ENCODE measurements around the gene TERF2IP.

DNA sequence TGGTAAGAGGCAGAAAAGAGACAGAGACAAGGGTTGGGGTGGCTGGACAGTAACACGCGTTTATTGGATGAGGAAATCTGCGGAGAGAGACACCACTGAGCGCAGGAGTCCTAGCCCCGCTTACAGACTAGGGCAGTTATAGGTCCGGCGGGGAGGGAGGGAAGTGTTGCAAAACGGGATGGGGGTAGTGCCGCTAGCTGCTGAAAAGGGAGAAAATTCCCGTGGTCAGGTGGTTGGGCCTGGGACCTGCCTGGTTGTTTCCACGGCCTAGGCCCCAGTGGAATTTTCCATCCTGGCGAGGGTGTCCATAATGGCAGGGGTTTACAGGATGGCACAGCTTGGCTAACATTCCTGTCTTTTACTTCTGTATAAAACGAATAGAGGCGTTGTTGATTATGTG, 34.7 kb downstream of the TERF2IP start:
- TF ChIP-seq POLR2A (IDR thresholded peaks at IDR 0.05) = no peak
- no peak for TF ChIP-seq POLR2AphosphoS5 (IDR thresholded peaks at IDR 0.05; ENCODE audit: insufficient read depth in 1 of 2, low read depth in 1 of 2)
- TF ChIP-seq, protein P1, sequence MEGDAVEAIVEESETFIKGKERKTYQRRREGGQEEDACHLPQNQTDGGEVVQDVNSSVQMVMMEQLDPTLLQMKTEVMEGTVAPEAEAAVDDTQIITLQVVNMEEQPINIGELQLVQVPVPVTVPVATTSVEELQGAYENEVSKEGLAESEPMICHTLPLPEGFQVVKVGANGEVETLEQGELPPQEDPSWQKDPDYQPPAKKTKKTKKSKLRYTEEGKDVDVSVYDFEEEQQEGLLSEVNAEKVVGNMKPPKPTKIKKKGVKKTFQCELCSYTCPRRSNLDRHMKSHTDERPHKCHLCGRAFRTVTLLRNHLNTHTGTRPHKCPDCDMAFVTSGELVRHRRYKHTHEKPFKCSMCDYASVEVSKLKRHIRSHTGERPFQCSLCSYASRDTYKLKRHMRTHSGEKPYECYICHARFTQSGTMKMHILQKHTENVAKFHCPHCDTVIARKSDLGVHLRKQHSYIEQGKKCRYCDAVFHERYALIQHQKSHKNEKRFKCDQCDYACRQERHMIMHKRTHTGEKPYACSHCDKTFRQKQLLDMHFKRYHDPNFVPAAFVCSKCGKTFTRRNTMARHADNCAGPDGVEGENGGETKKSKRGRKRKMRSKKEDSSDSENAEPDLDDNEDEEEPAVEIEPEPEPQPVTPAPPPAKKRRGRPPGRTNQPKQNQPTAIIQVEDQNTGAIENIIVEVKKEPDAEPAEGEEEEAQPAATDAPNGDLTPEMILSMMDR (IDR thresholded peaks at IDR 0.05) = no peak
